Suprapubic skin (tissue), 4 donors: ENCODE measurements around the gene SLC25A33. TPM values are rescaled to one million over a fixed set of nuclear protein-coding genes. Genes with fewer than 3 reads are reported as not detected.

Experiments used
- DNase-seq, 2 donors: peaks; one replicate each; pipeline ENCODE4 v3.0.0-alpha.2; 2019; ENCODE audit warnings: low spot score in 2 of 2
- H3K27ac ChIP-seq: fragments of 200-600 bp; sonication (generic); one replicate; pipeline ENCODE4 v1.5.1; 2019
- H3K27me3 ChIP-seq: fragments of 200-600 bp; sonication (generic); one replicate; pipeline ENCODE4 v1.5.1; 2019
- H3K36me3 ChIP-seq: fragments of 200-600 bp; sonication (generic); one replicate; pipeline ENCODE4 v1.5.1; 2019
- H3K4me1 ChIP-seq: fragments of 200-600 bp; sonication (generic); one replicate; pipeline ENCODE4 v1.5.1; 2019
- H3K4me3 ChIP-seq: fragments of 200-600 bp; sonication (generic); one replicate; pipeline ENCODE4 v1.5.1; 2019; ENCODE audit warnings: mild to moderate bottlenecking
- H3K9me3 ChIP-seq: fragments of 200-600 bp; sonication (generic); one replicate; pipeline ENCODE4 v1.5.1; 2019
- EP300 ChIP-seq: sonication (generic); formaldehyde crosslinking; IDR thresholded peaks from one replicate; pipeline ENCODE4 v1.6.1; 2017; ENCODE audit warnings: antibody characterized with exemption
- POLR2A ChIP-seq, 2 donors: fragments of 450-650 bp; IDR thresholded peaks; one replicate each; pipeline ENCODE4 v1.6.1; 2017; ENCODE audit warnings: antibody characterized with exemption in 2 of 2, mild to moderate bottlenecking in 2 of 2, moderate library complexity in 2 of 2
- POLR2AphosphoS5 ChIP-seq, 3 donors: sonication (generic); formaldehyde crosslinking; IDR thresholded peaks; one replicate each; pipeline ENCODE4 v1.6.1; 2017; ENCODE audit warnings: antibody characterized with exemption in 3 of 3
- WGBS: methylation state at CpG from one replicate; pipeline ENCODE4 v1.1.5; 2018; 5-methylcytosine and 5-hydroxymethylcytosine counted together
- total RNA-seq, 4 donors: library from RNA; depleted of rRNA; stranded (reverse); fragments of >200 nt; gene quantifications; one replicate each; pipeline ENCODE4 v1.1.0, GENCODE V29; 2016
- TF ChIP-seq, protein P1 (sequence below), 2 donors: fragments of 200-600 bp in 1 of 2; fragments of 450-650 bp in 1 of 2; sonication (generic) in 1 of 2; IDR thresholded peaks; one replicate each; pipeline ENCODE4 v1.5.1; 2016 to 2019; ENCODE audit warnings: antibody characterized with exemption in 2 of 2, mild to moderate bottlenecking in 1 of 2, moderate library complexity in 1 of 2

The SLC25A33 gene
- total RNA-seq, 4 donors from 2014 or later, result 2.3 to 9.7 (median 5.3) TPM

DNA sequence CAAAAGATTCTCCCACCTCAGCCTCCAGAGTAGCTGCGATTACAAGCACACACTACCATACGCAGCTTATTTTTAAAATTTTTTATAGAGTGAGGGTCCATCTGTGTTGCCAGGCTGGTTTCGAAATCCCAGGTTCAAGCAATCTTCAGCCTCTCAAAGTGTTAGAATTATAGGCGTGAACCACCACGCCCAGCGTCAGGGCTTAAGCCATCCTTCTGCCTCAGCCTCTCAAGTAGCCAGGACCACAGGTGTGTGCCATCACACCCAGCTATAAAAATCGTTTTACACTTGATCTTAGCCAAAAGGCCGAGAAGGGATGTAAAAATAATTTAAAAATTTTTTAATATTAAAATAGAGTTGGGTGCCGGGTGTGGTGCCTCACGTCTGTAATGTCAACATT lies 4.3 kb upstream of the SLC25A33 start:
- H3K36me3 ChIP-seq, result no peaks in the 10 kb centered on the region
- no peaks in the 10 kb centered on the region for H3K9me3 ChIP-seq
- H3K27ac ChIP-seq, result no peak overlapping the region
- TF ChIP-seq POLR2A (IDR thresholded peaks at IDR 0.05) (no peak), EP300 (no peak), POLR2AphosphoS5 (IDR thresholded peaks at IDR 0.05) (no peak)
- TF ChIP-seq, protein P1, sequence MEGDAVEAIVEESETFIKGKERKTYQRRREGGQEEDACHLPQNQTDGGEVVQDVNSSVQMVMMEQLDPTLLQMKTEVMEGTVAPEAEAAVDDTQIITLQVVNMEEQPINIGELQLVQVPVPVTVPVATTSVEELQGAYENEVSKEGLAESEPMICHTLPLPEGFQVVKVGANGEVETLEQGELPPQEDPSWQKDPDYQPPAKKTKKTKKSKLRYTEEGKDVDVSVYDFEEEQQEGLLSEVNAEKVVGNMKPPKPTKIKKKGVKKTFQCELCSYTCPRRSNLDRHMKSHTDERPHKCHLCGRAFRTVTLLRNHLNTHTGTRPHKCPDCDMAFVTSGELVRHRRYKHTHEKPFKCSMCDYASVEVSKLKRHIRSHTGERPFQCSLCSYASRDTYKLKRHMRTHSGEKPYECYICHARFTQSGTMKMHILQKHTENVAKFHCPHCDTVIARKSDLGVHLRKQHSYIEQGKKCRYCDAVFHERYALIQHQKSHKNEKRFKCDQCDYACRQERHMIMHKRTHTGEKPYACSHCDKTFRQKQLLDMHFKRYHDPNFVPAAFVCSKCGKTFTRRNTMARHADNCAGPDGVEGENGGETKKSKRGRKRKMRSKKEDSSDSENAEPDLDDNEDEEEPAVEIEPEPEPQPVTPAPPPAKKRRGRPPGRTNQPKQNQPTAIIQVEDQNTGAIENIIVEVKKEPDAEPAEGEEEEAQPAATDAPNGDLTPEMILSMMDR (IDR thresholded peaks at IDR 0.05), result no peak
- no peaks in the 10 kb centered on the region for H3K27me3 ChIP-seq
- no peak overlapping the region for H3K4me3 ChIP-seq
- H3K4me1 ChIP-seq, result peaks cover 21% of the 10 kb centered on the region
- 85% methylated on average over 10 of the region's 10 CpGs for WGBS
- DNase-seq, result no peak

DNA sequence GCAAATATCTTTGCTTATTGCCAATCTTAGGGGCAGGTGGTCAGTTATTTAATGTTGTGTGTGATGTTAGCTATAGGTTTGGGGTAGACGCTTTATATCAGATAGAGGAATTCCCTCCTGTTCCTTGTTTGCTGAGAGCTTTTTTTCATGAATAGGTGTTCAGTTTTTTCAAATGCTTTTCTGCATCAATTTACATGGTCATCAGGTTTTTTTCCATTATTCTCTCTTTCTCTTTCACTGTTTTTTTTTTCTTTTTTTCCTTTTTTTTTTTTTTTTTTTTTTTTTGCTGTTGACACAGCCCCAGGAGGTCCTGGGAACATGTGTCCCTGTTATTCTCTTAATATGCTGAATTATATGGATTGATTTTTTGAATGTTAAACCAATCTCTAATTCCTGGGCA lies 3.0 kb upstream of the SLC25A33 start:
- 93% methylated on average over 1 of the region's 1 CpG for WGBS
- H3K4me1 ChIP-seq, result peaks cover 30% of the 10 kb centered on the region
- no peak for DNase-seq

DNA sequence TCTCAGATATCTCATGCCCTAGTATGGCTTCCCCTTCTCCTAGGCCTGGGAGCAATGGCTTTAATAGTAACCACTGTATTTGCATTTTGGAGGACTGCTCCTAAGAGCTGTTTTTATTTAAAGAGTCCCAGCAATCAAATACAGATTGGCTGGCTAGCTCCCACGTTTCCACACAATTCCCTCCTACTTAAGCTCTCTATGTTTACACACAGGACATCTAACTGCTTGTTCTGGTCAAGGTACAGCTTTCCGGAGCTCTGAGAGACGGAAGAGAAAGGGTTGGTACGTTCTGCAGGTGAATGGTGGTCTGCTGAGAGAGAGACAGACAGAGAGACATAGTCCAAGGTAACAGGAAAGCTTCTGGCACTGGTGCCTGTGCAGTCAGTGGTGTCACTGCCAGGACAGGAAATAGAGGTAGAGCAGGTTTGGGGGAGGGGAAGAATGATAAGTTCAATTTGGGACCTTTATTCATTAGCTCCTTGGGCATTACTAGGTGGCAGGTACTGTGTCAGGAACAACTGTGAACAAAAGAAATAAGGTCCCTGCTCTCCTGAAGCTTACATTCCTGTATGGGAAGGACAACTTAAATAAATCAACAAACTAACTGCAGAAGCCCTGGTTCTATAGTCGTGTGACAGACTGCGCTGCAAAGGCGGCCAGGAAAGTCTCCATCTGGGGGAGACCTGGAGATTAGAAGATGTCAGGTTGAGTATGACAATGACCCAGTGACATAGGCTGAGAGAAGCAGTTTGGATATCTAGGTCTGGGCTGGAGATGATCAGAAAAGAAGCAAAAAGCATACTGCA lies 1.2 kb upstream of the SLC25A33 start:
- H3K9me3 ChIP-seq, result no peaks in the 10 kb centered on the region
- TF ChIP-seq, protein P1 (IDR thresholded peaks at IDR 0.05), result no peak
- TF ChIP-seq POLR2AphosphoS5 (IDR thresholded peaks at IDR 0.05), result peak in 1 of 3 donors; percentile 24
- H3K27ac ChIP-seq, result peak overlapping the region; percentile 93
- peaks cover 41% of the 10 kb centered on the region for H3K4me1 ChIP-seq
- 66% methylated on average over 7 of the region's 7 CpGs for WGBS
- no peak for DNase-seq
- no peaks in the 10 kb centered on the region for H3K27me3 ChIP-seq
- H3K36me3 ChIP-seq, result no peaks in the 10 kb centered on the region
- no peak overlapping the region for H3K4me3 ChIP-seq

More for the DNA sequence above, 3.0 kb upstream of the SLC25A33 start:
- Histone ChIP-seq H3K9me3 (no peaks in the 10 kb centered on the region), H3K36me3 (no peaks in the 10 kb centered on the region), H3K27me3 (no peaks in the 10 kb centered on the region), H3K4me3 (no peak overlapping the region), H3K27ac (no peak overlapping the region)
- TF ChIP-seq, protein P1 (IDR thresholded peaks at IDR 0.05), result no peak
- no peak for TF ChIP-seq POLR2A (IDR thresholded peaks at IDR 0.05)

DNA sequence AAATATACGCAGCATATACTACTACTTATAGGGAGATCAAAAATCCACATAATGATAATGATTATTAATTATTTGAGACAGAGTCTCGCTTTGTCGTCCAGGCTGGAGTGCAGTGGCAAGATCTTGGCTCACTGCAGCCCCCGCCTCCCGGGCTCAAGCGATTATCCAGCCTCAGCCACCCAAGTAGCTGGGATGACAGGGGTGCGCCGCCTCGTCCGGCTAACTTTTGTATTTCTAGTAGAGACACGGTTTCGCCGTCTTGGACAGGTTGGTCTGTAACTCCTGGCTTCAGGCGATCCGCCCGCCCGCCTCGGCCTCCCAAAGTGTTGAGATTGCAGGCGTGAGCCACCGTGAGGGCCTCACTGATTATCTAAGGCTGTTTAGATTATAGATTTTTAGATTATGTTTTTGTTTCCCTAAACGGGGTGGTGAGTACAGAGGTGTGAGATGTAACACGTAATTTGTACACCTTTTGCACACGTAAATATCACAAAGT lies 548 bp upstream of the SLC25A33 start:
- TF ChIP-seq, protein P1 (IDR thresholded peaks at IDR 0.05), result no peak
- TF ChIP-seq POLR2A (IDR thresholded peaks at IDR 0.05) (no peak), EP300 (no peak), POLR2AphosphoS5 (IDR thresholded peaks at IDR 0.05) (no peak)
- Histone ChIP-seq H3K27ac (peak overlapping the region; percentile 93), H3K27me3 (no peaks in the 10 kb centered on the region), H3K4me1 (peaks cover 41% of the 10 kb centered on the region), H3K9me3 (no peaks in the 10 kb centered on the region), H3K36me3 (no peaks in the 10 kb centered on the region), H3K4me3 (peak overlapping the region; percentile 80)
- 85% methylated on average over 23 of the region's 23 CpGs for WGBS
- no peak for DNase-seq

DNA sequence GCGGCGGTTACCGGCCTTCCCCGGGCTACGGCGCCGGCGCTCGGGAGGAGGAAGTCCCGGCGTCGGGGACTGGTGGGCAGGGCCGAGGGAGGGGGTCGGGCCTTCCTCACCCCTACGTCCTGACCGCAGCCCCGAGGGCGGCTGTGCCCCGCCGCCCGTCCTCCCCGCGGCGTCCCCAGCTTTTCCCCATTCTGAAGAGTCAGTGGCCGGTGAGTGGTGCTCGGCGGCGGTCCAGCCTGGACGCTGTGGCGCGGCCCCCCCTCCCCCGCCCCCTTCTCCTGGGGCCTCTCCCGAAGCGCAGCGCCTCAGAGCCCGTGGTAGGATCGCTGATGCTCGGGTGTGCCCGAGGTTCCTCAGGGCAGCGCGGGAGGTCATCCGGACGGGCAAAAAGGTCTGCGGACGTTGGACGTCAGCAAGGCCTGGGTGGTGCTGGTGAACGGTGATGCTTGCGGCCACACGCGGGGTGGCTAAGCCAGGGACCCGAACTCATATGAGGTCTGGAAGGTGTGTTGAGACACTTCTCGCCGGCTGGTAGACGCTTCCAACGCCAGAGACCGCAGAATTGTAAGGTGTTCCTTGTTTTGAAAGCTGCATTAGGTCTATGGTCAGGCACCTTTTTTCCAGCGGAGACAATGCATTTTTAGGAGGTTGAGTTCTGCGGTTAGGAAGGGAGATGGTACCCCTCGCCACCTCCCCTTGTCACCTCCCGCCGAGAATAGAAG lies 725 bp downstream of the SLC25A33 start:
- Histone ChIP-seq H3K27ac (peak overlapping the region; percentile 93), H3K4me1 (peaks cover 41% of the 10 kb centered on the region), H3K36me3 (no peaks in the 10 kb centered on the region), H3K27me3 (no peaks in the 10 kb centered on the region), H3K4me3 (peak overlapping the region; percentile 80), H3K9me3 (no peaks in the 10 kb centered on the region)
- DNase-seq, result peak in 1 of 2 donors; percentile 76
- 48% methylated on average over 11 of the region's 61 CpGs for WGBS
- TF ChIP-seq, protein P1 (IDR thresholded peaks at IDR 0.05), result no peak
- TF ChIP-seq EP300, result no peak
- TF ChIP-seq POLR2A (IDR thresholded peaks at IDR 0.05), result no peak
- TF ChIP-seq POLR2AphosphoS5 (IDR thresholded peaks at IDR 0.05), result no peak
